ENCODE measurements around the gene DNAJB8.

- no peak for TF ChIP-seq CTCF (conservative IDR thresholded peaks at IDR 0.05; ENCODE audit: low read length)
- TF ChIP-seq EZH2phosphoT487 (IDR thresholded peaks at IDR 0.05; ENCODE audit: borderline replicate concordance, low read depth, low read length), result no peak
These were observed 47.4 kb downstream of the DNAJB8 start for GRCh38 chr3:128419311-128419710.
